HepG2 (cell line): ENCODE results near the gene DLG2. TPM values are rescaled to one million over a fixed set of nuclear protein-coding genes. Genes with fewer than 3 reads are reported as not detected.

ENCODE experiments used
- ATAC-seq: fragments of 200-7000 bp; cut with Tn5 transposase; 3 replicates; pipeline ENCODE4 v1.9.1; 2020; ENCODE audit warnings: mild to moderate bottlenecking, moderate library complexity
- BruUV-seq: library from RNA; stranded (reverse); fragments of 400-500 nt; replicated peaks from 2 replicates; lab custom pipeline; 2021; lab: Mats Ljungman, UMichigan
- CTCF ChIA-PET: fragments of 300-600 bp; formaldehyde crosslinking; extraction: SDS; loops from one replicate; lab custom pipeline; 2021; ENCODE audit warnings: low total read pairs, inconsistent platforms, low intra/inter-chr PET ratio; lab: Yijun Ruan, JAX
- POLR2A ChIA-PET: fragments of 350-600 bp; sonication (Branson Sonifier 250); formaldehyde crosslinking; loops from one replicate; lab custom pipeline; 2020; ENCODE audit warnings: antibody characterized with exemption, inconsistent platforms; lab: Yijun Ruan, JAX
- DNase-seq: peaks from one replicate; pipeline ENCODE4 v3.0.0-alpha.2; 2015; ENCODE audit warnings: low spot score
- FAIRE-seq: peaks from 3 replicates; lab custom pipeline; 2011; peaks lifted over from hg19 to GRCh38; lab: Jason Lieb, UNC
- H2AFZ ChIP-seq: one replicate; pipeline ENCODE4 v1.6.1; 2011; ENCODE audit warnings: low read length, inconsistent platforms
- H3K27ac ChIP-seq: fragments of 300-600 bp; 3 replicates; pipeline ENCODE4 v1.8.0; 2011; ENCODE audit warnings: mixed run types, mild to moderate bottlenecking, mixed read lengths, low read length, inconsistent platforms; ENCODE audit not compliant: insufficient read depth; ENCODE audit errors: extremely low read length
- H3K27me3 ChIP-seq, 2 experiments: fragments of 200-600 bp in 1 of 2; 2 replicates in 1 of 2; 3 replicates in 1 of 2; pipeline versions ENCODE4 v1.6.0 to v1.8.0; 2011; ENCODE audit warnings: low read length in 2 of 2, mild to moderate bottlenecking in 2 of 2, moderate library complexity in 2 of 2, inconsistent platforms in 1 of 2; ENCODE audit not compliant: insufficient read depth in 2 of 2, control insufficient read depth in 1 of 2
- H3K36me3 ChIP-seq, 2 experiments: fragments of 200-600 bp in 1 of 2; replicated peaks in 1 of 2; 2 replicates in 1 of 2; 3 replicates in 1 of 2; pipeline versions ENCODE4 v1.5.1 to v1.8.0; 2011; ENCODE audit warnings: low read length in 2 of 2, inconsistent platforms in 1 of 2; ENCODE audit not compliant: insufficient read depth in 2 of 2, control insufficient read depth in 1 of 2
- H3K4me1 ChIP-seq: 2 replicates; pipeline ENCODE4 v1.5.1; 2012; ENCODE audit warnings: low read length, inconsistent platforms; ENCODE audit not compliant: insufficient read depth
- H3K4me2 ChIP-seq: 2 replicates; pipeline ENCODE4 v1.6.0; 2011; ENCODE audit warnings: low read depth, low read length, inconsistent platforms
- H3K4me3 ChIP-seq, 3 experiments: fragments of 200-600 bp in 1 of 3; sonication (generic), shearing (Covaris generic) in 1 of 3; replicated peaks in 1 of 3; 2 replicates each; pipeline ENCODE4 v1.5.1; 2011 to 2016; ENCODE audit warnings: low read length in 3 of 3, inconsistent platforms in 2 of 3, low read depth in 2 of 3, mild to moderate bottlenecking in 2 of 3, control low read depth in 1 of 3, mixed read lengths in 1 of 3; ENCODE audit not compliant: insufficient read depth in 1 of 3
- H3K79me2 ChIP-seq: one replicate; pipeline ENCODE4 v1.6.1; 2011; ENCODE audit warnings: low read length, inconsistent platforms; ENCODE audit not compliant: insufficient read depth
- H3K9ac ChIP-seq: 2 replicates; pipeline ENCODE4 v1.6.0; 2011; ENCODE audit warnings: mild to moderate bottlenecking, low read depth, low read length, inconsistent platforms; ENCODE audit not compliant: insufficient read depth
- H3K9me3 ChIP-seq: 2 replicates; pipeline ENCODE4 v1.5.1; 2012; ENCODE audit warnings: mild to moderate bottlenecking, low read length
- H4K20me1 ChIP-seq: 2 replicates; pipeline ENCODE4 v1.6.0; 2011; ENCODE audit warnings: inconsistent platforms, mild to moderate bottlenecking, low read length, moderate library complexity; ENCODE audit not compliant: insufficient read depth
- AHDC1 ChIP-seq: sonication (generic); formaldehyde crosslinking; IDR thresholded peaks from 2 replicates; pipeline ENCODE4 v1.5.1; 2020; ENCODE audit warnings: mild to moderate bottlenecking, missing genetic modification reagents, borderline replicate concordance
- GATAD2A ChIP-seq: IDR thresholded peaks from 2 replicates; pipeline ENCODE4 v1.6.1; 2016
- HES4 ChIP-seq: sonication (generic); formaldehyde crosslinking; IDR thresholded peaks from 2 replicates; pipeline ENCODE4 v1.9.0; 2021; ENCODE audit warnings: mild to moderate bottlenecking, missing genetic modification reagents, borderline replicate concordance
- HNF4A ChIP-seq: sonication (generic); formaldehyde crosslinking; IDR thresholded peaks from 2 replicates; pipeline ENCODE4 v1.4.0; 2020; ENCODE audit warnings: missing genetic modification reagents
- HNF4G ChIP-seq, 2 experiments: sonication (generic) in 1 of 2; formaldehyde crosslinking in 1 of 2; IDR thresholded peaks; 2 replicates each; pipeline versions ENCODE4 v1.4.0 to v1.6.1; 2011 to 2020; ENCODE audit warnings: borderline replicate concordance in 2 of 2, low read depth in 2 of 2, mild to moderate bottlenecking in 2 of 2, low read length in 1 of 2, missing genetic modification reagents in 1 of 2, moderate library complexity in 1 of 2
- HOXA5 ChIP-seq: sonication (generic); formaldehyde crosslinking; IDR thresholded peaks from 2 replicates; pipeline ENCODE4 v1.4.0; 2020; ENCODE audit warnings: missing genetic modification reagents
- MAF1 ChIP-seq: sonication (generic); formaldehyde crosslinking; IDR thresholded peaks from 2 replicates; pipeline ENCODE4 v1.5.0; 2020; ENCODE audit warnings: missing genetic modification reagents, borderline replicate concordance
- MXI1 ChIP-seq: IDR thresholded peaks from 3 replicates; pipeline ENCODE4 v1.6.1; 2012; ENCODE audit warnings: low read depth, low read length, inconsistent platforms, borderline replicate concordance
- PHF21A ChIP-seq: sonication (generic); formaldehyde crosslinking; IDR thresholded peaks from 2 replicates; pipeline ENCODE4 v1.5.0; 2020; ENCODE audit warnings: mild to moderate bottlenecking, missing genetic modification reagents
- RNF219 ChIP-seq: sonication (generic); formaldehyde crosslinking; IDR thresholded peaks from 2 replicates; pipeline ENCODE4 v1.5.0; 2020; ENCODE audit warnings: mild to moderate bottlenecking, missing genetic modification reagents
- TBX2 ChIP-seq: sonication (generic); formaldehyde crosslinking; IDR thresholded peaks from 2 replicates; pipeline ENCODE4 v1.5.0; 2020; ENCODE audit warnings: missing genetic modification reagents, mild to moderate bottlenecking, borderline replicate concordance
- TEAD3 ChIP-seq: optimal IDR thresholded peaks from 2 replicates; pipeline ENCODE3; 2016; ENCODE audit warnings: borderline replicate concordance
- ZFX ChIP-seq: sonication (generic); formaldehyde crosslinking; IDR thresholded peaks from 2 replicates; pipeline ENCODE4 v1.4.0; 2020; ENCODE audit warnings: mild to moderate bottlenecking, low read depth, missing genetic modification reagents, moderate library complexity
- ZMYM4 ChIP-seq: sonication (generic); formaldehyde crosslinking; IDR thresholded peaks from 2 replicates; pipeline ENCODE4 v1.8.1; 2023; ENCODE audit warnings: mild to moderate bottlenecking, missing genetic modification reagents
- ZNF598 ChIP-seq: sonication (generic); formaldehyde crosslinking; IDR thresholded peaks from 2 replicates; pipeline ENCODE4 v1.5.1; 2020; ENCODE audit warnings: mild to moderate bottlenecking, missing genetic modification reagents, borderline replicate concordance
- ZNF672 ChIP-seq: sonication (generic); formaldehyde crosslinking; IDR thresholded peaks from 2 replicates; pipeline ENCODE4 v1.8.1; 2022; ENCODE audit warnings: missing genetic modification reagents
- WGBS: methylation state at CpG from one replicate; pipeline ENCODE4 v1.1.6; 2017; ENCODE audit warnings: low lambda C conversion rate; 5-methylcytosine and 5-hydroxymethylcytosine counted together
- in situ Hi-C: cut with HindIII; loops from 2 replicates; pipeline ENCODE4 v1.10.0; 2017; ENCODE audit warnings: low pct_unique_long_range_greater_than_20kb; ENCODE audit not compliant: extremely low pct_ligation_motif_present
- intact Hi-C: fragments of 100-400 bp; cut with micrococcal nuclease; formaldehyde crosslinking; loops from one replicate; pipeline ENCODE4 v1.10.0; 2022; ENCODE audit not compliant: unreplicated experiment
- polyA plus RNA-seq, 8 experiments: library from polyadenylated mRNA; depleted of rRNA in 3 of 8; stranded (reverse) in 7 of 8; unstranded in 1 of 8; fragments of >200 nt; fragmentation: Illumina TruSeq in 4 of 8; extraction: Trizol in 4 of 8; gene quantifications; 2 replicates each; pipeline versions ENCODE4 v1.2.1 to v1.2.3, GENCODE V29; 2011 to 2016; ENCODE audit warnings: low read depth in 4 of 8, missing spikeins in 1 of 8, mixed read lengths in 1 of 8; ENCODE audit not compliant: insufficient read depth in 1 of 8
- total RNA-seq, 5 experiments: library from RNA; depleted of rRNA; stranded (reverse); fragments of >200 nt; fragmentation: Illumina TruSeq; extraction: Trizol; gene quantifications; 2 replicates each; pipeline ENCODE4 v1.2.3, GENCODE V29; 2016; ENCODE audit warnings: low read depth in 1 of 5

The DLG2 gene
- total and polyA plus RNA-seq, 2 of the 13 experiments (the other 11 are each of a cell fraction or from before 2014, with no cell fraction given) = 0.46 to 1.0 TPM

- H2AFZ ChIP-seq = no peak overlapping the region
- H4K20me1 ChIP-seq = no peaks in the 10 kb centered on the region
- H3K27ac ChIP-seq = no peak overlapping the region
- H3K79me2 ChIP-seq = no peaks in the 10 kb centered on the region
- peak; percentile 65 for DNase-seq
- no peaks in the 10 kb centered on the region for H3K9me3 ChIP-seq
- H3K4me3 ChIP-seq = no peak overlapping the region
- H3K9ac ChIP-seq = no peak overlapping the region
- ChIA-PET CTCF (no interaction called here), POLR2A (interaction anchor here (0.6 to 1.5 kb wide), 2 partner anchors 13 to 376 kb away, joined by 3 read pairs; partner anchors contain the start of gene CCDC90B)
- FAIRE-seq = peak; percentile 43
- peak overlapping the region; percentile 31; the same call in 1 of the 2 replicates for H3K4me2 ChIP-seq
- peaks cover 22% of the 10 kb centered on the region for H3K4me1 ChIP-seq
- no peaks in the 10 kb centered on the region for H3K36me3 ChIP-seq
- intact Hi-C loops (no loop called here), in situ Hi-C loops (no loop called here)
- no TSS peak for BruUV-seq
- H3K27me3 ChIP-seq = no peaks in the 10 kb centered on the region
- peak; percentile 96 for ATAC-seq
- 17% methylated on average over 4 of the region's 4 CpGs for WGBS
- TF ChIP-seq GATAD2A (CRISPR knock-in tag) (peak; percentile 53), AHDC1 (CRISPR knock-in tag) (0 out of 2 replicates have a peak, but pooled peaks have one; percentile 18), ZNF598 (CRISPR knock-in tag) (no peak), MAF1 (CRISPR knock-in tag) (no peak), HNF4A (CRISPR knock-in tag) (peak; percentile 83), HES4 (CRISPR knock-in tag) (no peak), ZNF672 (no peak), TEAD3 (no peak), ZMYM4 (CRISPR knock-in tag) (peak; percentile 37; the same call in 1 of the 2 replicates), MXI1 (no peak), TBX2 (CRISPR knock-in tag) (no peak), PHF21A (CRISPR knock-in tag) (peak; percentile 74; the same call in 1 of the 2 replicates), RNF219 (CRISPR knock-in tag) (no peak), ZFX (CRISPR knock-in tag) (no peak), HNF4G (IDR thresholded peaks at IDR 0.05; ENCODE audit: borderline replicate concordance, low read depth, low read length) (peak; percentile 46; the same call in 1 of the 2 replicates), HNF4G (CRISPR knock-in tag; IDR thresholded peaks at IDR 0.05; ENCODE audit: borderline replicate concordance, low read depth) (no peak), HOXA5 (CRISPR knock-in tag) (no peak)
Measured at GRCh38 chr11:83661491-83662350, 1965.4 kb downstream of the DLG2 start.
